Activated naive CD4-positive, alpha-beta T cell treated with anti-CD3 and anti-CD28 coated beads for 36 hours (primary cell): Measurements from ENCODE around the gene FH. TPM values are rescaled to one million over a fixed set of nuclear protein-coding genes. Genes with fewer than 3 reads are reported as not detected.

ENCODE experiments used
- CTCF ChIA-PET: fragments of 350-600 bp; sonication (Branson Sonifier 250); formaldehyde crosslinking; loops from one replicate; lab custom pipeline; 2021; ENCODE audit warnings: antibody characterized with exemption; lab: Charles Lee
- DNase-seq: peaks from one replicate; pipeline ENCODE4 v3.0.0-alpha.2; 2020
- H3K27ac Mint-ChIP-seq: one replicate; pipeline ENCODE4 v1.8.0; 2021; ENCODE audit warnings: mild to moderate bottlenecking, mixed read lengths
- H3K27me3 Mint-ChIP-seq: one replicate; pipeline ENCODE4 v1.8.0; 2021; ENCODE audit warnings: low read depth, mixed read lengths
- H3K36me3 Mint-ChIP-seq: one replicate; pipeline ENCODE4 v1.8.0; 2021; ENCODE audit warnings: low read depth, mixed read lengths
- H3K4me1 Mint-ChIP-seq: one replicate; pipeline ENCODE4 v1.8.0; 2021; ENCODE audit warnings: low read depth, mixed read lengths
- H3K4me3 Mint-ChIP-seq: one replicate; pipeline ENCODE4 v1.8.0; 2021; ENCODE audit warnings: mild to moderate bottlenecking, moderate library complexity, mixed read lengths
- H3K9me3 Mint-ChIP-seq: one replicate; pipeline ENCODE4 v1.8.0; 2021; ENCODE audit warnings: mixed read lengths
- intact Hi-C: fragments of 100-400 bp; cut with micrococcal nuclease; formaldehyde crosslinking; loops from one replicate; pipeline ENCODE4 v1.15.1; 2023
- total RNA-seq, 2 experiments: library from RNA; stranded (reverse); gene quantifications; one replicate each; pipeline ENCODE4 v1.2.3, GENCODE V29; 2021

FH gene
- total RNA-seq, 2 experiments from 2014 or later, result 91.6 to 95.4 TPM

- Mint-ChIP-seq H3K27me3 (peaks cover 2% of the 10 kb centered on the region), H3K9me3 (peaks cover 3% of the 10 kb centered on the region), H3K27ac (no peak overlapping the region), H3K4me3 (no peak overlapping the region), H3K36me3 (no peaks in the 10 kb centered on the region), H3K4me1 (peaks cover 14% of the 10 kb centered on the region)
- intact Hi-C loops, result no loop called here
- DNase-seq, result no peak
- CTCF ChIA-PET, result interaction anchor here (1.8 kb wide), 1 partner anchor 18 kb away, joined by 5 read pairs; no protein-coding TSS in a partner anchor
These were observed 17.4 kb upstream of the FH start for GRCh38 chr1:241536969-241537368.

- H3K27me3 Mint-ChIP-seq, result peaks cover 2% of the 10 kb centered on the region
- H3K9me3 Mint-ChIP-seq, result peaks cover 3% of the 10 kb centered on the region
- H3K4me1 Mint-ChIP-seq, result peaks cover 20% of the 10 kb centered on the region
- H3K36me3 Mint-ChIP-seq, result no peaks in the 10 kb centered on the region
- DNase-seq, result no peak
- CTCF ChIA-PET, result interaction anchor here (1.8 kb wide), 2 partner anchors 19 to 75 kb away, joined by 4 to 5 read pairs; no protein-coding TSS in a partner anchor
- H3K27ac Mint-ChIP-seq, result no peak overlapping the region
- intact Hi-C loops, result no loop called here
- no peak overlapping the region for H3K4me3 Mint-ChIP-seq
These were observed 16.7 kb upstream of the FH start for GRCh38 chr1:241536304-241536703.

DNA sequence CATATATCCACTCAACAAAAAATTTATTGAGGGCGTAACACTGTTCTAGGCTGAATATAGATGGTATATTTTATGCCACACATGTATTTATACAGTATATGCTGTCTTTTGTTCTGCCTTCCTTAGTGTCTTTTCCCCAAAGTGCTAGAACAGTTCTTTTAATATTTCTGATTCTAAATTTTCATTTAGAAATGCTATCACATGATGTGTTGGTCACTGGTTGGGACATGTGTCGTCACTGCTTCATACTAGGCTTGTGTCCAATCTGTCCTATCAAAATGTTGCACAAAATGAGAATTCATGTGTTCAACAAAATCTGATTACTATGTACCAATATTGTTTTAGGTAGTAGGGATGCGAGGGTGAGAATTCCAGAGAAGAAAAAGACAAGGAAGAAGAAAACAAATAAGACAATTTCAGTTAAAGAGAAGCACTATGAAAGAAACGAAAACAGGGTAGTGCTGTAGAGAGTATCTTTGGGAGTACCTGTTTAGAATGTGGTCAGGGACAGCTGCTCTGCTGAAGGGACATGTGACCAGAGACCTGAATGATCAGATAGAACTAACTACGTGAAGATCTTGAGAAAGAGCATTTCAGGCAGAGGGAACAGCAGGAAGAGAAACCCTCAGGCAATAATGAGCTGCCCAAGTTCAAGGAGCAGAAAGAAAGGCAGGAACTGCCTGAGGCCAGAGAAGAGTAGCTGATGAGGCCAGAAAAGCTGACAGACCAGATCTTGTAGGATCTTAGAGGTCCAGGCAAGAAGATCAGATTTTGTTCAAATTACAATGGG is 14.0 kb upstream of the FH start:
- H3K27ac Mint-ChIP-seq, result no peak overlapping the region
- peaks cover 24% of the 10 kb centered on the region for H3K4me1 Mint-ChIP-seq
- H3K27me3 Mint-ChIP-seq, result no peaks in the 10 kb centered on the region
- H3K4me3 Mint-ChIP-seq, result no peak overlapping the region
- no peak for DNase-seq
- CTCF ChIA-PET, result interaction anchor here (1.0 kb wide), 1 partner anchor 94 kb away, joined by 3 read pairs; no protein-coding TSS in a partner anchor
- intact Hi-C loops, result loop anchor here (5.0 kb wide), 1 partner anchor 924 kb away; no protein-coding TSS in a partner anchor
- peaks cover 3% of the 10 kb centered on the region for H3K9me3 Mint-ChIP-seq
- no peaks in the 10 kb centered on the region for H3K36me3 Mint-ChIP-seq

DNA sequence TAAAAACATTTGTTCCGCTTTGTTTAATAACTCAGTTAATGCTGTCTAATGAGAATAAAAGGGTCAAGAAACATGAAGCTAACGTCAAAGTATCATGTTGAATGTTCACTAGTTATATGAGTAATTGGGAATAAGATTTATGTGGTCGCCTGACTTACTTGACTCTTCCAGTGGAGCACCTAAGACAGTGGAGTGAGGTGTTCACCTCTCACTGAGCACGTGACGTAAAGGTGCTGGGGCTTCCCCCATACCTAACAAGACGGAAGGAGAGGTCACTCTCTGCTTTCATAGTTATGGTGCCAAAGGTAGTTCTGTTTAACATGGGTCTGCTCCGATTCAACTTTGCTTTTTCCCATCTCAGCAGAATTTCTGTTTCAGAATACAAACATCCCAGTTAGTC is 13.3 kb upstream of the FH start:
- no peaks in the 10 kb centered on the region for H3K27me3 Mint-ChIP-seq
- peaks cover 24% of the 10 kb centered on the region for H3K4me1 Mint-ChIP-seq
- no peak for DNase-seq
- H3K36me3 Mint-ChIP-seq, result no peaks in the 10 kb centered on the region
- no peak overlapping the region for H3K4me3 Mint-ChIP-seq
- CTCF ChIA-PET, result interaction anchor here (0.7 to 1.2 kb wide), 7 partner anchors 19 to 466 kb away, joined by 3 to 5 read pairs (median 3); partner anchors contain the start of gene MAP1LC3C
- intact Hi-C loops, result loop anchor here (1.0 to 5.0 kb wide), 4 partner anchors 18 to 924 kb away; no protein-coding TSS in a partner anchor
- H3K27ac Mint-ChIP-seq, result no peak overlapping the region
- H3K9me3 Mint-ChIP-seq, result peaks cover 3% of the 10 kb centered on the region

DNA sequence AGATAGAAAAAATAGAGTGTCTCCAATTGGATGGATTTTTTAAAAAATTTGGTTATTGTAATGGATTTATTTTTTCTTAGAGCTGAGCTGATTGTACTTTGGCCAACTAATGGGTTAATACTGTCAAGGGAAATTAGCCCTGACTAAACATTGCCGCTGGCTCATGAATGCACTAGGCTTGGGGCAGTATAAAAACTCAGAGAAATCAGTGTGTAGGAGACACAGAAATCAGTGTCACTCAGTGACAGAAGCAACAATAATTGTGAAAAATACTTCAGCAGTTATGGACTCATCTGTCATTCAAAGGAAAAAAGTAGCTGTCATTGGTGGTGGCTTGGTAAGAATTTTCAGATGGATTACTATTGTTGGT is 12.6 kb upstream of the FH start, which contains the start of gene KMO:
Gene KMO (plus strand): TSS at position 217 of the 370 bp plus-strand sequence. CDS start 67 bp downstream, at position 284.
- Mint-ChIP-seq H3K4me1 (peaks cover 22% of the 10 kb centered on the region), H3K27me3 (no peaks in the 10 kb centered on the region), H3K36me3 (no peaks in the 10 kb centered on the region), H3K9me3 (no peaks in the 10 kb centered on the region), H3K27ac (peak within 1 kb of the TSS; percentile 92), H3K4me3 (peak within 1 kb of the TSS; percentile 85)
- CTCF ChIA-PET, result interaction anchor here (0.7 to 1.2 kb wide), 8 partner anchors 19 to 466 kb away, joined by 3 to 5 read pairs (median 3); partner anchors contain the start of gene MAP1LC3C
- intact Hi-C loops, result loop anchor here (1.0 to 5.0 kb wide), 4 partner anchors 19 to 925 kb away; no protein-coding TSS in a partner anchor
- no peak for DNase-seq

DNA sequence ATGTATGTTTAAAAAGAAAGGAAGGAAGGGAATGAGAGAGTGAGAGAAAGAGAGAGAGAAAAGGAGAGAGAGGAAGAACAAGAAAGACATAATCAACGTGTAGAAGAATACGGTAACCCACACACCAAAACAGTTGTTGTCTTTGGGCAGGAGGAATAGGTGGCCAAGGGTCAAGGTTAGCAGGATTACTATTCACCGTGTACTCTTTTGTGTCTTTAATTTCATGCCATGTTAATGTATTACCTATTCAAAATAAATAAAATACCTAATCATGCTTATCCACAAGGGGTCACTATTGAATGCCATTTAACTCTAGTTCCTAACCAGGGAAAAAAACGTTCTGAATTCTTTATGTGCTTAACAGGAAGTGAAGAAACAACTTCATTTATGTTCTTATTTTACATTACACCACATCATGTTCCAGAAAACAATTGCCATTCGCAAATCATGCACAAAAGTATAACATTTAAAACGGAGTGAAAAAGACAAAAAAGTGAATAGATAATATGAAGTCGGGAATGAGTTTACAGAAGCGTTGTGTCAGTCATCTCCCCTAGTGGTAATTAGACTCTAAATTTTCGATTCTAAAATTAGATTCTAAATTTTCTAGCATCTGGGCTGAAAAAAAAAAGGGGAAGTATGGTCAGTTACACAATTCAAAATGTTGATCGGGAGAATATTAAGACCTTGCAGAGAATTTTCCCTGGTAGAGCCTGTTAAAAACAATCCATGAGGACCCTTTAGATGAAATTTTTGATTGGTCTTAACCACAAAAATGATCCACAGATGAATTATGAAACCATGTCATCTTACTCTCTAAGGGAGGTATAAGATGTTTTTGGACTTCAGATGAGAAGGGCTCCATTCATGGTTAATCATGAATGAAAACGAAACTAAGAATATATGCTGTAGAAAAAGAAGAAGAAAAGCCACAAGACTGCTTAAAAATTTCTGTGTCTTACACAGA is 11.9 kb upstream of the FH start:
- DNase-seq, result no peak
- H3K27ac Mint-ChIP-seq, result peak overlapping the region; percentile 92
- no peaks in the 10 kb centered on the region for H3K27me3 Mint-ChIP-seq
- H3K4me3 Mint-ChIP-seq, result peak overlapping the region; percentile 85
- H3K36me3 Mint-ChIP-seq, result no peaks in the 10 kb centered on the region
- intact Hi-C loops, result loop anchor here (1.0 to 5.0 kb wide), 12 partner anchors 12 to 926 kb away; partner anchors contain the start of gene FH
- peaks cover 15% of the 10 kb centered on the region for H3K4me1 Mint-ChIP-seq
- CTCF ChIA-PET, result interaction anchor here (0.6 to 1.5 kb wide), 9 partner anchors 20 to 467 kb away, joined by 3 to 6 read pairs (median 3); partner anchors contain the start of gene MAP1LC3C
- H3K9me3 Mint-ChIP-seq, result no peaks in the 10 kb centered on the region

- no peak for DNase-seq
- CTCF ChIA-PET, result interaction anchor here (0.6 to 1.5 kb wide), 5 partner anchors 78 to 147 kb away, joined by 3 to 4 read pairs (median 3); no protein-coding TSS in a partner anchor
- Mint-ChIP-seq H3K4me1 (peaks cover 12% of the 10 kb centered on the region), H3K36me3 (no peaks in the 10 kb centered on the region), H3K27ac (no peak overlapping the region), H3K9me3 (no peaks in the 10 kb centered on the region), H3K4me3 (no peak overlapping the region), H3K27me3 (peaks cover 15% of the 10 kb centered on the region)
- intact Hi-C loops, result no loop called here
These were observed 7.6 kb upstream of the FH start for GRCh38 chr1:241527146-241527545.

- DNase-seq, result no peak
- Mint-ChIP-seq H3K4me1 (no peaks in the 10 kb centered on the region), H3K9me3 (no peaks in the 10 kb centered on the region), H3K27ac (no peak overlapping the region), H3K36me3 (no peaks in the 10 kb centered on the region), H3K27me3 (peaks cover 15% of the 10 kb centered on the region), H3K4me3 (no peak overlapping the region)
- intact Hi-C loops, result no loop called here
- CTCF ChIA-PET, result interaction anchor here (1.0 to 1.7 kb wide), 2 partner anchors 86 to 103 kb away, joined by 3 to 4 read pairs; no protein-coding TSS in a partner anchor
These were observed 5.5 kb upstream of the FH start for GRCh38 chr1:241525026-241525425.

DNA sequence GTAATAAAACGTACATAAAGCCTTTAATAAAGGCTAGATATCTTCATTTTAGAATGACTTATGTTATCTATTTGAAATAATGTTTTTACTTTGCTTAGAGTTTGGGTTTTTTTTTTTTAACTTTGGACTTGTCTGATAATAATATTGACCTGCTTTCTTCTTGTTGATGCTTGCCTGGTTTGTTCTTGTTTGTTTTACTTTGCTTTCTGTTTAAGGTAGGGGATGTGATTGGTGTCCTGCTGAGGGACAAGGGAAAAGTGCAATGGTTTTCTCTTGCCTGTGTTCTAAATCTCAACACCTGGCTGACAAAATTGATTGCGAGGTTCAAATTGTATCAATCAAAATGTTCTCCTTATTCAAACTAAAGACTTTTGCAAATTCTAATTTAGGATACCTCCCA is 2.2 kb upstream of the FH start:
- CTCF ChIA-PET, result no interaction called here

GRCh38 chr1:241520080-241520465 is 518 bp upstream of the FH start:
- Mint-ChIP-seq H3K27me3 (peaks cover 11% of the 10 kb centered on the region), H3K27ac (no peak overlapping the region), H3K4me1 (peaks cover 11% of the 10 kb centered on the region), H3K4me3 (no peak overlapping the region), H3K9me3 (no peaks in the 10 kb centered on the region), H3K36me3 (peaks cover 8% of the 10 kb centered on the region)
- intact Hi-C loops, result loop anchor here (5.0 kb wide), 1 partner anchor 1737 kb away; the partner anchor contains the start of genes CEP170 and SDCCAG8
- CTCF ChIA-PET, result interaction anchor here (0.6 kb wide), 1 partner anchor 80 kb away, joined by 3 read pairs; no protein-coding TSS in a partner anchor
- DNase-seq, result no peak

More for the DNA sequence above, 2.2 kb upstream of the FH start:
- intact Hi-C loops, result loop anchor here (5.0 kb wide), 1 partner anchor 1736 kb away; the partner anchor contains the start of genes CEP170 and SDCCAG8
- Mint-ChIP-seq H3K27ac (no peak overlapping the region), H3K9me3 (no peaks in the 10 kb centered on the region), H3K36me3 (peaks cover 3% of the 10 kb centered on the region), H3K4me1 (peaks cover 9% of the 10 kb centered on the region), H3K27me3 (peaks cover 15% of the 10 kb centered on the region), H3K4me3 (no peak overlapping the region)
- no peak for DNase-seq
